Activated CD8-positive, alpha-beta memory T cell treated with anti-CD3 and anti-CD28 coated beads, Interleukin-2, amount 50 U/mL, for 1 hour (primary cell): ENCODE measurements around the gene EVA1C.
"Not testable (repeated sequence)": the region's sequence is repeated elsewhere in the genome, so short reads cannot be mapped to it uniquely, and the experiment has no call there.

ENCODE experiments used
- DNase-seq: peaks from one replicate; pipeline ENCODE4 v3.0.0-alpha.2; 2020; ENCODE audit errors: extremely low read depth

The EVA1C gene

GRCh38 chr21:32390537-32391224 lies 21.8 kb upstream of the EVA1C start:
- not testable (repeated sequence) for DNase-seq

- DNase-seq, result no peak
Measured at GRCh38 chr21:32391755-32392154, 20.8 kb upstream of the EVA1C start.

GRCh38 chr21:32392299-32392879 lies 20.1 kb upstream of the EVA1C start:
- no peak for DNase-seq

- peak; percentile 74 for DNase-seq
Measured at GRCh38 chr21:32392880-32393676, 19.4 kb upstream of the EVA1C start, which contains the start of gene URB1. TSS of gene URB1 (minus strand) at chr21:32393012. CDS start at chr21:32392910, 102 bp downstream.

GRCh38 chr21:32393677-32394001 lies 18.9 kb upstream of the EVA1C start:
- no peak for DNase-seq

- DNase-seq, result peak; percentile 50
Measured at GRCh38 chr21:32403201-32403777, 9.2 kb upstream of the EVA1C start.

GRCh38 chr21:32406405-32406804 lies 6.1 kb upstream of the EVA1C start:
- no peak for DNase-seq

- DNase-seq, result no peak
Measured at GRCh38 chr21:32410291-32410690, 2.2 kb upstream of the EVA1C start.

GRCh38 chr21:32410916-32411315 lies 1.6 kb upstream of the EVA1C start:
- no peak for DNase-seq

- DNase-seq, result no peak
Measured at GRCh38 chr21:32411350-32412161, 950 bp upstream of the EVA1C start.

- DNase-seq, result no peak
Measured at GRCh38 chr21:32413015-32413504, 554 bp downstream of the EVA1C start.

GRCh38 chr21:32413697-32414578 lies 1.4 kb downstream of the EVA1C start:
- DNase-seq, result no peak

GRCh38 chr21:32414579-32415358 lies 2.3 kb downstream of the EVA1C start:
- no peak for DNase-seq

GRCh38 chr21:32415451-32416398 lies 3.2 kb downstream of the EVA1C start:
- no peak for DNase-seq

- no peak for DNase-seq
Measured at GRCh38 chr21:32418146-32418545, 5.6 kb downstream of the EVA1C start.

GRCh38 chr21:32422064-32422463 lies 9.6 kb downstream of the EVA1C start:
- no peak for DNase-seq

- no peak for DNase-seq
Measured at GRCh38 chr21:32423320-32424190, 11.0 kb downstream of the EVA1C start.

- DNase-seq, result no peak
Measured at GRCh38 chr21:32424191-32424535, 11.7 kb downstream of the EVA1C start.
